T1000 (cell line): ENCODE measurements around the gene METTL23.

ENCODE experiments used
- DNase-seq: peaks from one replicate; lab custom pipeline; 2025; ENCODE audit warnings: mixed read lengths; lab: John Stamatoyannopoulos, UW

METTL23 gene

GRCh38 chr17:76757256-76757655 lies 30.6 kb downstream of the METTL23 start:
- no peak for DNase-seq

- DNase-seq, result no peak
Measured at GRCh38 chr17:76758570-76758969, 31.9 kb downstream of the METTL23 start.

DNA sequence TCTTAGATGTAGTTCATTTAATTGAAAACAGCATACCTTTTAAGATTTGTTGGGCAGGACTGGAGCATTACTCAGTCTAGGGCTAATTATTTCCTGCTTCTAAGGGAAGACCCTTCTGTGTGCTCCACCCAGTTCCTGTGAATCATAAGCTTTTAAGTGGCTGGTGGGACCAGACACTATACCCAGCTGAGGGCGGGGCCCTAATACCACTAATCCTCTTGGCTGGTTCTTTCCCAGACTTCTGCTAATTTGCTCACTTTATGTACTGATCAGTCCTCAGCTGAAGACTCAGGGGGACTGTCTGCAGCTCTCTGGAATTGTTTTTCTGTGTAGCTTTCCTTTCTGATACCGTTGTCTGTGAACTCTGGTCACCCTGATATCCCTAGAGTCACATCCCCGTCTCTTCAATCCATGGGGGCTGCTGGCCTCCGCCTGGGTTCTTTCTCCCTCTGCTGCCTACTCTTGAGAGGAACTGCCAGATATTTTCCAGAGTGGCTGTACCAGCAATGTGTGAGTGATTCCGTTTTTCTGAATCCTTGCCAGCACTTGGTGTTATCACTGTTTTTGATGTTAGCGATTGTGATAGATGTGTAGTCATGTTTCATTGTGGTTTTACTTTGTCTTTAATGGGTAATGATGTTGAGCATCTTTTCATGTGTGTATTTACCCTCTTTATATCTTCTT lies 46.3 kb downstream of the METTL23 start:
- DNase-seq, result peak; percentile 62

- no peak for DNase-seq
Measured at GRCh38 chr17:76775021-76775600, 48.5 kb downstream of the METTL23 start.

DNA sequence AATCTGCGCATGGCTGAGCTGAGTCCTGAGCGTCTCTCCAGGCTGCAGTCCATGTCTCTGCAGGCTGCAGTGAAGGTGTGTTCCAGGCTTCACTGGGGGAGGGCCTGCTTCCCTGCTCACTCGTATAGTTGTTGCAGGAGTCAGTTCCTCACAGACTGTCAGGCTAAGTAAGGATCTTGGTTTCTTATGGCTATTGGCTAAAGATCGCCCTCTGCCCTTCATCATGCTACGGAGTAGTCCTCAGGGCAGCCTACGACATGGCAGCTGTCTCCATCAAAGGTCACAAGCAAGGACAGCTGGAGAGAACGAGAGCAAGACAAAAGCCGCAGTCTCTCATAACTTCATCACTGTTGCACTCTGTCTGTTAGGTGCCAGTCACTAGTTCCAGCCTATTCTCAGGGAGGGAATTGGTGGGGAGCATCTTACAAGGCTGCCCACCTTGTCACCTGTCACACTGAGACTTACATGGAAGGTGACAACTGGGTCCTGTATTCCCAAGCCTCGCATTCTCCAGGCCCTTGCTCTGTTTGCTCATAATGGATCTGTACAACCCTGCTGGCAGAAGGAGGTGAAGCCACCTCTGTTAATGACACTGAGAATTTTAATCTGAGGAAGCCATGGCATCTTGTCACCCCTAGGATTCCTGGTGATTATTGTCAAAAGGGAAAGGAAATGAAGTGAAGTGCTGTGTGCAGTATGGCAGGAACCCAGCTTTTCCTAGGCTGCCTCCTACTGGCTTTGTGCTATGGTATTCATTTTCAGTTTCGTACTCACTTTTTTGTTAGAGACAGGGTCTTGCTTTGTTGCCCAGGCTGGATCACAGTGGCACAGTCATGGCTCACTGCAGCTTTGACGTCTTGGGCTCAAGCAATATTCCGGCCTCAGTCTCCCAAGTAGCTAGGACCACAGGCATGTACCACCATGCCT lies 54.7 kb downstream of the METTL23 start:
- no peak for DNase-seq

GRCh38 chr17:76783146-76783545 lies 56.5 kb downstream of the METTL23 start:
- DNase-seq, result no peak
